Ovary (tissue), 3 donors: ENCODE data around the gene NPFF.

Experiments
- POLR2A ChIP-seq: fragments of 450-650 bp; IDR thresholded peaks from one replicate; pipeline ENCODE4 v1.6.1; 2017; ENCODE audit warnings: antibody characterized with exemption, mild to moderate bottlenecking, moderate library complexity
- TF ChIP-seq, protein P1 (sequence below), 3 donors: fragments of 450-650 bp in 2 of 3; fragments of 200-600 bp in 1 of 3; IDR thresholded peaks; one replicate each; pipeline versions ENCODE4 v1.5.1 to v1.8.0; 2016 to 2022; ENCODE audit warnings: antibody characterized with exemption in 3 of 3, mild to moderate bottlenecking in 1 of 3
- donor health status: DM: no; HTN: no; CAD: no.

GRCh38 chr12:53507603-53507885, 260 bp upstream of the NPFF start:
- TF ChIP-seq, protein P1, sequence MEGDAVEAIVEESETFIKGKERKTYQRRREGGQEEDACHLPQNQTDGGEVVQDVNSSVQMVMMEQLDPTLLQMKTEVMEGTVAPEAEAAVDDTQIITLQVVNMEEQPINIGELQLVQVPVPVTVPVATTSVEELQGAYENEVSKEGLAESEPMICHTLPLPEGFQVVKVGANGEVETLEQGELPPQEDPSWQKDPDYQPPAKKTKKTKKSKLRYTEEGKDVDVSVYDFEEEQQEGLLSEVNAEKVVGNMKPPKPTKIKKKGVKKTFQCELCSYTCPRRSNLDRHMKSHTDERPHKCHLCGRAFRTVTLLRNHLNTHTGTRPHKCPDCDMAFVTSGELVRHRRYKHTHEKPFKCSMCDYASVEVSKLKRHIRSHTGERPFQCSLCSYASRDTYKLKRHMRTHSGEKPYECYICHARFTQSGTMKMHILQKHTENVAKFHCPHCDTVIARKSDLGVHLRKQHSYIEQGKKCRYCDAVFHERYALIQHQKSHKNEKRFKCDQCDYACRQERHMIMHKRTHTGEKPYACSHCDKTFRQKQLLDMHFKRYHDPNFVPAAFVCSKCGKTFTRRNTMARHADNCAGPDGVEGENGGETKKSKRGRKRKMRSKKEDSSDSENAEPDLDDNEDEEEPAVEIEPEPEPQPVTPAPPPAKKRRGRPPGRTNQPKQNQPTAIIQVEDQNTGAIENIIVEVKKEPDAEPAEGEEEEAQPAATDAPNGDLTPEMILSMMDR (IDR thresholded peaks at IDR 0.05) = no peak
- TF ChIP-seq POLR2A = no peak
